ENCODE data around the gene GRIN2A.

Gene GRIN2A

DNA sequence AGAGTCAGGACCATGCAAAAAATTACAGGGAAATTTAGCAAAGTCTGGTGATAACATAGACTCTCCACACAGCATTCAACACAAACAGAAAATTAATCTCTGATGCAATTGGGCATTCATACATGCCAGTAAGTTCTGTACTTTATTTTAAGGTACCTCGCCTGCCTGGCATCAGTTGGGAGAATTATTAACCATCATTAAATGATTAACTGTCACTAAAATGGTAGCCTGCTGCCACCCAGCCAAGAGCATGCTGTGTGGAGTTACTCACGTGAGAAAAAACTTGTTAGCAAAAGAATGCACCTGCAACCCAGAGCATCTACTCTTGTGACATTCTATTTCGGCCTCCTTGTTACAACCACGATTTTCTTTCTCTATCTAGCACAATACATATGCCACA, 117.2 kb downstream of the GRIN2A start:
- TF ChIP-seq ZFX (IDR thresholded peaks at IDR 0.05; ENCODE audit: borderline replicate concordance): no peak
- TF ChIP-seq, protein P1, sequence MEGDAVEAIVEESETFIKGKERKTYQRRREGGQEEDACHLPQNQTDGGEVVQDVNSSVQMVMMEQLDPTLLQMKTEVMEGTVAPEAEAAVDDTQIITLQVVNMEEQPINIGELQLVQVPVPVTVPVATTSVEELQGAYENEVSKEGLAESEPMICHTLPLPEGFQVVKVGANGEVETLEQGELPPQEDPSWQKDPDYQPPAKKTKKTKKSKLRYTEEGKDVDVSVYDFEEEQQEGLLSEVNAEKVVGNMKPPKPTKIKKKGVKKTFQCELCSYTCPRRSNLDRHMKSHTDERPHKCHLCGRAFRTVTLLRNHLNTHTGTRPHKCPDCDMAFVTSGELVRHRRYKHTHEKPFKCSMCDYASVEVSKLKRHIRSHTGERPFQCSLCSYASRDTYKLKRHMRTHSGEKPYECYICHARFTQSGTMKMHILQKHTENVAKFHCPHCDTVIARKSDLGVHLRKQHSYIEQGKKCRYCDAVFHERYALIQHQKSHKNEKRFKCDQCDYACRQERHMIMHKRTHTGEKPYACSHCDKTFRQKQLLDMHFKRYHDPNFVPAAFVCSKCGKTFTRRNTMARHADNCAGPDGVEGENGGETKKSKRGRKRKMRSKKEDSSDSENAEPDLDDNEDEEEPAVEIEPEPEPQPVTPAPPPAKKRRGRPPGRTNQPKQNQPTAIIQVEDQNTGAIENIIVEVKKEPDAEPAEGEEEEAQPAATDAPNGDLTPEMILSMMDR (IDR thresholded peaks at IDR 0.05): no peak
- no peak overlapping the region for H3K27ac ChIP-seq

DNA sequence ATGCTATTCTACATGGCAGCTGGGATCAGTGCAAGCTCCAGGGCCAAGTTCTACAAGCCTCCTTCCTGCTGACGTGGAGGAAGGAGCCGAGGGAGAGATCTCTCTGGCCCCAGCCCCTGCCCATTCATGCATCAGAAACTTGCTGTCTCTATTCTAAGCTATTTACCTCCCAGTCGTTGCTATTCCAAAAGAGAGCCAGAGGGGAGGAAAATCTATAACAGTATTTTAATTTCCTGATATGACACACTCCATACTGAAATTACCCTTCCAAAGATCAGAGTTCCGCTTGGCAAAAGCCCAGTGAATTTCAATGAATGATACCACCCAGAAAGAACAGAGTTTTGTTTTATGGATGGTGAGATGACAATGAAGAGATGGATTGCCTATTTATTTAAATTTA, 133.4 kb downstream of the GRIN2A start:
- no peak overlapping the region for H3K27ac ChIP-seq
- TF ChIP-seq ZFX (IDR thresholded peaks at IDR 0.05; ENCODE audit: borderline replicate concordance): no peak
- TF ChIP-seq, protein P1 (IDR thresholded peaks at IDR 0.05): no peak

DNA sequence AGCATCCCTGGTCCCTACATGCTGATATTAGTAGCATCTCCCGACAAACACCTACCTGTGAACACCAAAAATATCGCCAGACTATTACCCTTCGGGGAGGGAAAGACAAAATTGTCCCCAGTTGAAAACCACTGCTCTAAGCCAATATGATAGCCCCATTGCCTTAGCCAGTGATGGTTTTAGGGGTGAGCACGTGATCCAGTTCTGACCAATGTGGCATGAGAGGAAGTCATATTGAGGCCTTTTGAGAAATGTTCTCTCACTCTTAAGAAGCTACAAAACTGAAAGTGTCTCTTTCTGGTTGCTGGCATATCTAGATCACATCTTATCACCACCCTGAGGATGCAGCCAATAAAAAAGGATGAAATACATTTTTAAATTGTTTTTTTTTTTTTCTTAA, 136.3 kb downstream of the GRIN2A start:
- H3K27ac ChIP-seq: no peak overlapping the region
- TF ChIP-seq, protein P1 (IDR thresholded peaks at IDR 0.05): no peak

DNA sequence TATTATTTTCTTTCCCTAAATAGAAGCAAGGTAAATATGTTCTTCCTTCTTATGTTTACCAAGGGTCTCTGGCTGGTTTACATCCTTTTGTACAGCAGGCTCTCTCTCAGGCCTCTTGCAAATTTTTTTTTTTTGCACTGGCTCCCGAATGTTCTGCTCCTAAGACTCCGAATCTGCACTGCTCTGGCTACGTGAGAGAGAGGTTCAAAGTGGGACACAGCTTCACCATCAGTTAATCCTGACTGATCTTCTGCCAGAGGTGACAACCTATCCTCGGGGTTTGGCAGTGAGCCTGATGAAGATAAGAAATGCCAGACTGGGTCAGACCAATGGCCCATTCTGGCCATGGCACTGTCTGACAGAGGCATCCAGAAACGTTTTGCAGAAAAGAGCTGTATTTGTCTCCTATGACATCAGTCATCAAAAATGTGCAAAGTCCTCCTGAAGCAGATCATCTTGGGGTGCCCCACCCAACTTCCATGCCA, 136.9 kb downstream of the GRIN2A start:
- H3K27ac ChIP-seq: no peak overlapping the region
- no peak for TF ChIP-seq ZFX (IDR thresholded peaks at IDR 0.05; ENCODE audit: borderline replicate concordance)
- TF ChIP-seq, protein P1 (IDR thresholded peaks at IDR 0.05): no peak

DNA sequence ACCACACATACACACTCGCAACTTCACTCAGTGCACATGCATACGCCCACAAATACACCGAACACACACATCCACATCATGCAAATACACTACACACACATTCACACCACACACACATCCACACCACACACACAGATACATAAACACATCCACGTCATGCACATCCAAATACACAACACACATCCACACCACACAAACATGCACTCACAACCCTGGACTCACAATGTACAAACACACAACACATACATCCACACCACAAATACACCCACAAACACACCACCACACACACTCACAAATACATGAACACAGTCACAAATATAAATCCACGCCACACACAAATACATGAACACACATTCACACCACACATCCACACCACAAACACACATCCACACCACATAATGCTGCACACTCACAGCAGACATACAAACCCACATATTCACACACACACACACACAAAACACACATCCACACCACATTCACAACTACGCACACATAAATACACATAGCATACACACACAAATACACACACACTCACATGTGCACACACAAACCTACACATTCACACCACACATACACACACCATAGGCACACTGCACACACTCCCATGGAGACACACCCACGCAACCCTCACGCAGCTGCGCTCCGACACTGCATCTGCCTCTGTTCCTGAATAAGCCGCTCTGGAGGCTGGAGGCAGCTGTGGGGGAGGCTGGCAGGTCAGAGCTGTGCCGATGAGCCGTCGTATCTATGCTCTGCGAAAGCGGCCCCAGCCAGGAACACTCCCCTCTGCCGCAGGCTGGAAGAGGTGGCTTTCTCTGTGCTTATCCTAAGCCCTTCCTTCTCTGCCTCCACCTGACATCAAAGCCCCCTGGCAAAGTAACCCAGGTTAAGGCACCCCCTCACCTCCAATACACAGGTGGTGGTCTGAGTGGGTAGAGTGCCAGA, 141.8 kb downstream of the GRIN2A start:
- TF ChIP-seq, protein P1 (IDR thresholded peaks at IDR 0.05): no peak
- no peak for TF ChIP-seq ZFX (IDR thresholded peaks at IDR 0.05; ENCODE audit: borderline replicate concordance)
- H3K27ac ChIP-seq: no peak overlapping the region

DNA sequence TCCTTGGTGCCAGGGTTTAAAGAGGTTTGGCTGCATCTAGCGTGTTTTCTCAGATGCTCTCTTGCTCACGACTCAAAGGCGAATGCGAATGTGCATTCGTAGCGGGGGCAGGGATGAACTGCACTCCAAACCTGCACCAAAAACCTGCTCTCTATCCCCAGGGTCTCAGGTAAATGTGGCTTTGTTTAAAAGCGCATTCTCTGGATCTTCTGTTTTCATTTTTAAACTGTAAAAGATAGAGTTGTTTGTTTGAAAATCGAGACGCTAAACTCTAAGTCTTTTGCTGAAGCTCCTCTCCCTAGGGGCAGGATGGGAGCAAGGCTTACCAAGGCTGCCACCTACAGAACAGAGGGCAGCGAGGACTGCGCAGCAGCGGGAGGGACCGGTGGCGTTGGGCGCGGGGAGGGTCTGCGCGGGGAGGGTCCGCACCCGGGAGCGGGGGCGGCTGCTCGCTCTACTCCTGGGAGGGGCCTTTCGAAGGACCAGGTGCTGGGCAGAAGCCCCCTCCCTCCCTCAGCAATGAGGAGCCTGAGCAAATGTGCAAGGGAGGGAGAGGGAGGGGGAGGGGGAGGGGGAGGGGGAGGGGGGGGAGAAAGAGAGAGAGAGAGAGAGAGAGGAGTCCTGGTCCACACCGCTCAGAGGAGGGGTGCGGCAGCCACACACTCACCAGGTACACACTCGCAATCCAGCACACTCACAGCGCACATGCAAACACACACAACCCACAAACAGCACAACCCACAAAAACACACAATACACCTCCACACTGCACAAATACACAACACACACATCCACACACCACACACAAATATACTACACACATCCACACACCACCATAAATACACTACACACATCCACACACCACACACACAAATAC, 142.8 kb downstream of the GRIN2A start:
- TF ChIP-seq, protein P1 (IDR thresholded peaks at IDR 0.05): peak; percentile 25
- no peak for TF ChIP-seq ZFX (IDR thresholded peaks at IDR 0.05; ENCODE audit: borderline replicate concordance)
- H3K27ac ChIP-seq: no peak overlapping the region
